GM21360 (cell line): Measurements from ENCODE around the gene TUBGCP5.
"Not testable (repeated sequence)": the region's sequence is repeated elsewhere in the genome, so short reads cannot be mapped to it uniquely, and the experiment has no call there.

Experiments
- ATAC-seq: cut with Tn5 transposase; IDR thresholded peaks from one replicate; pipeline ENCODE4 v1.9.1; 2021; ENCODE audit warnings: mild to moderate bottlenecking, moderate library complexity; ENCODE audit not compliant: unreplicated experiment

The TUBGCP5 gene

GRCh38 chr15:23039143-23039916 is at the start of gene TUBGCP5:
TUBGCP5 (minus strand) TSS chr15:23039569; CDS start chr15:23039543, 26 bp downstream.
- peak; percentile 92 for ATAC-seq

GRCh38 chr15:23083115-23083514 is 43.7 kb upstream of the TUBGCP5 start:
- no peak for ATAC-seq

- ATAC-seq = not testable (repeated sequence)
These were observed 42.8 kb upstream of the TUBGCP5 start for GRCh38 chr15:23081996-23082737.

- no peak for ATAC-seq
These were observed 41.9 kb upstream of the TUBGCP5 start for GRCh38 chr15:23081271-23081670.

GRCh38 chr15:23079766-23080165 is 40.4 kb upstream of the TUBGCP5 start:
- ATAC-seq = no peak

- ATAC-seq = no peak
These were observed 36.6 kb upstream of the TUBGCP5 start for GRCh38 chr15:23075927-23076326.

GRCh38 chr15:23074684-23075083 is 35.3 kb upstream of the TUBGCP5 start:
- no peak for ATAC-seq

- ATAC-seq = no peak
These were observed 34.7 kb upstream of the TUBGCP5 start for GRCh38 chr15:23073890-23074646.

GRCh38 chr15:23072633-23073032 is 33.3 kb upstream of the TUBGCP5 start:
- no peak for ATAC-seq

GRCh38 chr15:23069496-23070166 is 30.3 kb upstream of the TUBGCP5 start:
- ATAC-seq = no peak

GRCh38 chr15:23067416-23067815 is 28.0 kb upstream of the TUBGCP5 start:
- ATAC-seq = no peak

- ATAC-seq = no peak
These were observed 26.5 kb upstream of the TUBGCP5 start for GRCh38 chr15:23065836-23066235.

GRCh38 chr15:23064156-23064555 is 24.8 kb upstream of the TUBGCP5 start:
- ATAC-seq = no peak

- ATAC-seq = no peak
These were observed 18.3 kb upstream of the TUBGCP5 start for GRCh38 chr15:23057707-23058106.

GRCh38 chr15:23055316-23055715 is 15.9 kb upstream of the TUBGCP5 start:
- no peak for ATAC-seq

GRCh38 chr15:23052522-23052921 is 13.2 kb upstream of the TUBGCP5 start:
- no peak for ATAC-seq

GRCh38 chr15:23050708-23051107 is 11.3 kb upstream of the TUBGCP5 start:
- no peak for ATAC-seq

GRCh38 chr15:23049984-23050628 is 10.7 kb upstream of the TUBGCP5 start:
- ATAC-seq = no peak

GRCh38 chr15:23048572-23049282 is 9.4 kb upstream of the TUBGCP5 start:
- not testable (repeated sequence) for ATAC-seq

- ATAC-seq = not testable (repeated sequence)
These were observed 4.6 kb upstream of the TUBGCP5 start for GRCh38 chr15:23043987-23044386.
